8988T (cell line): ENCODE measurements around the gene ATP6V0E1.
A peak's percentile ranks its signal among the peaks of the same experiment; 100 is the strongest.

Experiments
- DNase-seq: peaks from one replicate; pipeline ENCODE4 v3.0.0; 2011

The ATP6V0E1 gene

DNA sequence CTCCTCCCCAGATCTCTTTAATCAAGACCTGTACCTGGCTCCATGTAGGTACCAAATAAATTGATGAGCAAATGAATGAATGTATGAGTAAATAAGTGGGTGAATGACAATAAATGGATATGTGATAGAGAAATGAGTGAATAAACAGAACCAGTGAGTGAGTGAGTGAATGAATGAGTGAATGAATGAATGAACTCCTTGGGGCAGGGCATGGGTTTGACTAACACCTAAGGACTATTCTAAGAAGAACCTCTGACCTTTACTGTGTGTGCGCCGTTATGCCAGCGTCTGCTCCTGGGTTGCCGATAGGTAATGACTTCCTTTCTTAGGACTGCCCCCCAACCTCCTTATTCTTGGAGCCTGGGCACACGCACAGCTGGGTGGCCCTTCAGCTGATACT lies 26.1 kb upstream of the ATP6V0E1 start:
- DNase-seq, result no peak

DNA sequence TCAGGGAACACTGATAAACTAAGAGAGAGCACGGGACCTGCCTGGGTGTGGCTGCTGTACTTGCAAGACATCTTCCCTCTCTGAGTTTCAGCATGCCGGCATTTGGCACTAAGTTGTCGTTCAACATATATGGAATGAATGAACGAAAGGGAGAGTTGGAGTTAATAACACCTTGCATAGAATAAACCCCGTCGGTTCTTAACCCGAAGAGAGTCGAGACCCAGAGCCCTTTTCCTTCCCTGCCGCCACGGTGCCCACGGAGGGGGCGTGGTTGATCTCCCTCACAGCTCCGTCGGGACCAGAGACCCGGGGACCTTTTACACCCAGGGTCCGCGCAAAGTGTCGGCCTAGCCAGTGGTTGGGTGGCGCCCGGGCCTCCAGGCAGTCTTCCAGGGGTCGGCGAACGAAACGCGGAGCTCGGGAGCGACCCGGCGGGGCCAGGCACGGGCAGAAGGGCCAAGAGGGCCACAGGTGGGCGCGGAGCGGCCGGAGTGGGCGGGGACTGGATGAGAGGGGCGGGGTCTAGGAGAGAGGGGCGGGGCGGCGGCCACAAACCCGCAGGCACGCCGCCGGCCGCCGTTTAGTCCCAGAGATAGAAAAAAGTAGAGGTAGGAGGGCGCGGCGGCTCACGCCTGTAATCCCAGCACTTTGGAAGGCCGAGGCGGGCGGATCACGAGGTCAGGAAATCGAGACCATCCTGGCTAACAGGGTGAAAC lies 25.1 kb upstream of the ATP6V0E1 start:
- DNase-seq, result peak; percentile 88

DNA sequence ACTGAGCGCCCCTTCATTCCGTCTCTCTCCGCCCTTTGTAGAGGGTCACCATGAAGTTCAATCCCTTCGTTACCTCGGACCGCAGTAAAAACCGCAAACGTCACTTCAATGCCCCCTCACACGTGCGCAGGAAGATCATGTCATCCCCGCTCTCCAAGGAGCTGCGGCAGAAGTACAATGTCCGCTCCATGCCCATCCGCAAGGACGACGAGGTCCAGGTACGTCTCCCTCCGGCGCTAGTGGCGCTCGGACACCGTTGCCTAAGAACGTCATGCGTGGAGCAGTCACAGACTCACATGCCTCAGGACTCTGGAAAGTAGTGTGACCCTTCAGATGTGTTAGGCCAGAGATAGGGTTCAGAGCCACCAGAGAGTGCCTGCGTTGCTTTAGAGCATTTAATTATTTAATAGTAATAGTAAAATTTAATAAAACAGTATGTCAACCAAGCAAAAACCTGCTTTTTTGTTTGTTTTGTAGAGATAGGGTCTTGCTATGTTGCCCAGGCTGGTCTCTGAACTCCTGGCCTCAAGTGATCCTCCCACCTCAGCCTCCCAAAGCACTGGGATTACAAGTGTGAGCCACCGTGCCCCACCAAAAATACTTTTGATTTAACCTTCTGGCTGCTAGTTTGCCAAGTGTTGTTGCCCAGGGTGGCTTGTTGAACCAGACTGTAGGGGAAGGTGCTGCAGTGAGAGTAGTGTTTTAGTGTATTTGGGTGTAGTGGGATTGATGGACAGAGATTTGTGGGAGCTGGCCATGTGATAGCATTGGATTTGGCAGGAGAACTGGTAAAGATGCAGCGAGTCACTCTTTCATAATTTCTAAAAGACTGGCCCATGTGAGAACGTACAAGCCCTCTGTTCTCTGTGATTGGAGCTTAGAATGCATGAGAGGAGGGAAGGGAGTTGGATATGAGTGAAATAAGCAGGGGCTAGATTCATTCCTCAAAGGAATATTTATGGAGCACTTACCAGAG lies 23.5 kb upstream of the ATP6V0E1 start:
- DNase-seq, result no peak

DNA sequence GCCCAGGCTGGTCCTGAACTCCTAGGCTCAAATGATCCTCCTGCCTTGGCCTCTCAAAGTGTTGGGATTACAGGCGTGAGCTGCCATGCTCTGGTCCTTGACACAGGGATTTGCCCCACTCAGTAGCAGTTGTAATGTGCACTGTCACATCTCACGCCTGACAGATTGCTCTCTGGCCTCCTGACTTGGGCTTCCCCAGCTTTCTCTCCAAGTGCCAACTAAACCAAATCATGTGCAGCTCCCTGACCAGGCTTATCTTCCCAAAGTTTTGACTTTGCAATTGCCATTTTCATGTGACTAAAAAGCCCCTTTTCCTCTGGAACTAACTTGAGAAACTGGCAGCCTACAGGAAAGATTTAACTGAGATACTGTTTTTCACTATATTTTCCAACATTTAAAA lies 13.7 kb upstream of the ATP6V0E1 start:
- DNase-seq, result no peak

DNA sequence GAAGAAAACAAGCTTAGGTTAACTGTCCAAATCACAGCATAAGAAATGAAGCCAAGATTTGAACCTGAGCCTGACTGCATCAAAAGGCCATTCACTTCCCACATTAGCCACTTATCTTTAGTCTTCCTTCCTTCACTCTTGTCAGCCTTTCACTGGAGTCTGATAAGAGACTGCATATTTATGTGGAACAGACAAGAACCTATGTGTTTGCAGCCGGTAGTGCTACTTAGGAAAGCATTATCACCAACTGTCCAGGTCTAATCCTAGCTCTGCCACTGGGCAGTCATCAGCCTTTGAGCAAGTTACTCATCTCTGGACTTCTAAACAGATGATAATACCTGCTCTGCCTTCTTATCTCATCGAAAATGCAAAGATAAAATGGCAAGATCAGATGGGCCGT lies 12.1 kb upstream of the ATP6V0E1 start:
- no peak for DNase-seq

DNA sequence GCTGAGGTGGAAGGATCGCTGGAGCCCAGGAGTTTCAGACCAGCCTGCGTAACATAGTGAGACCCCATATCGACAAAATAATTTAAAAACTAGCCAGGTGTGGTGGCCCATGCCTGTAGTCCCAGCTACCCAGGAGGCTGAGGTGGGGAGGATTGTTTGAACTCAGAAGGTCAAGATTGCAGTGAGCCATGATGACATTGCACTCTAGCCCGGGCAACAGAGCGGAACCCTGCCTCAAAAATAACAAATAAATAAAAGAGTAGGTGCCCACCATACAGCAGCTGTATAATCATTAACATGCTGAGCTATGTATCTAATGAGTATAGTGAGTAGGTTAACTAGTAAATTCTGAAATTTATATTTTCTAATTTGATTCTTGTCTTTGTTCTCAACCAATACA lies 11.0 kb upstream of the ATP6V0E1 start:
- no peak for DNase-seq

DNA sequence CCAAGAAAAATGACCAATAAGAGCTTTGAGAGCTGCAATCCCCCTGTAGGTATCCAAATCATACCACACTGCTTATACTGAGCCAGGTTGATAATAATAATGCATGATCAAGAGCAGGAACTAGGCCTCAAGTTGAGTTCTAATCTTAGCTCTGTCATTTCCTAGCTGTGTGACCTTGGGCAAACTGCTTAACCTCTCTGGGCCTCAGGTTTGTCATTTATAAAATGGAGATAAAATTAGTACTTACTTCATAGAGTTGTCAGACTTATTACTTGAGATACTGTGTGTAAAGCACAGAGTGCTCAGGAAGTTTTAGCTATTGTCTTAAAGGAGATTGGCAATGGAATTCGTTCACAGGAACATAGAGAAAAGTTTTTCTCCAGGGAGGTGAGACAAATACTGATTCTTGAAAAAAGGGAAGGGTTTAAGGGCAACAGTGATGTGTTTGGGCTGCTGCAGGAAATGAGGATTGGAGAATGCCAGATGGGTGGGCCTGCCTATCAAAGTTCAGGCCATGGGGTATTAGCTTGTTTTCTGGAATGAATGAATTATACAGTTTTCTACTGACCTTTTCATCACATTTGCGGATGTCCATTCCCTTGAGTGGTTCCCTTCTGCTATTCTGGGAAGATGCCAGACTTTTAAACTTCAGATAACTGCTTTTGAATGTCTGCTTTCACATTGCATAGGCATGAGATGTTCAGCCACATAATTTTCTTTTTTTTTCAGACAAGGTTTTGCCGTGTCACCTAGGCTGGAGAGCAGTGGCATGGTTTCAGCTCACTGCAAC lies 10.2 kb upstream of the ATP6V0E1 start:
- DNase-seq, result no peak

DNA sequence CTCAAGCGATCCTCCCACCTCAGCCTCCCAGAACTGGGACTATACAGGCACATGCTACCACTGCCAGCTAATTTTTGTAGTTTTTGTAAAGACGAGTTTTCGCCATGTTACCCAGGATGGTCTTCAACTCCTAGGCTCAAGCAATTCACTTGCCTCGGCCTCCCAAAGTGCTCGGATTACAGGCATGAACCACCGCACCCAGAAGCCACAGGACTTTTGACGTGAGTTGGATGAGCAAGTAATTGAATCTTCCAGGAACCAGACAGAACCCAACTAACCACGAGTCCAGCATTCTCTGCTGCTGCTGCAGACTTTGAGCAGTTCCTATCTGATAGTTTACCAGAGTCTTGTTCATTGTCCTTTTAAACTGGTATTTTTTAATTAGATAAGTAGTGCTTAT lies 9.6 kb upstream of the ATP6V0E1 start:
- no peak for DNase-seq

DNA sequence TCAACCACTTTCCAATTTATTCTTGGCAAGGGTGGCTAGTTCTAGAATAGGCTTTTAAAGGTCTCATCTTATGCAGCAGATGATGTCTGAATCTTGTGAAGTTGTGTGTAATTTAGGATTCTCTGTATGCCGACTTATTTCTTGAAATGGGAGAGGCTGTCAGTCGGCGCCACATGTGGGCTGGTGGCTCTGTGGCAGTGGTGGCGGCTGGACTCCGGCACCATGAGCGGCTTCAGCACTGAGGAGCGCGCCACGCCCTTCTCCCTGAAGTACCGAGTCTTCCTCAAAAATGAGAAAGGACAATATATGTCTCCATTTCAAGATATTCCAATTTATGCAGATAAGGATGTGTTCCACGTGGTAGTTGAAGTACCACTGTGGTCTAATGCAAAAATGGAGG lies 8.3 kb upstream of the ATP6V0E1 start:
- DNase-seq, result no peak

DNA sequence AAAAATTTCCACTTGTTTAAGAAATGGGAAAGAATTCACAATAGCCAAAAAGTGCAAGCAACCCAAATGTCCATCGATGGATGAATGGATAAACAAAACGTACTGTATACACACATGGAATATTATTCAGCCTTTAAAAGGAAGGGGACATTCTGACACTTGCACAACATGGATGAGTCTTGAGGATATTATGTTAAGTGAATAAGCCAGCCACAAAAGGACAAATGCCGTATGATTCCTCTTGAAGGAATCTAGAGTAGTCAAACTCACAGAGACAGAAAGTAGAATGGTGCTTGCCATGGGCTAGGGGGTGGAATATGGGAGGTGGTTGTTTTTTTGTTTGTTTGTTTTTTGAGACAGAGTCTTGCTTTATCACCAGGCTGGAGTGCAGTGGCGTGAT lies 3.8 kb upstream of the ATP6V0E1 start:
- no peak for DNase-seq

DNA sequence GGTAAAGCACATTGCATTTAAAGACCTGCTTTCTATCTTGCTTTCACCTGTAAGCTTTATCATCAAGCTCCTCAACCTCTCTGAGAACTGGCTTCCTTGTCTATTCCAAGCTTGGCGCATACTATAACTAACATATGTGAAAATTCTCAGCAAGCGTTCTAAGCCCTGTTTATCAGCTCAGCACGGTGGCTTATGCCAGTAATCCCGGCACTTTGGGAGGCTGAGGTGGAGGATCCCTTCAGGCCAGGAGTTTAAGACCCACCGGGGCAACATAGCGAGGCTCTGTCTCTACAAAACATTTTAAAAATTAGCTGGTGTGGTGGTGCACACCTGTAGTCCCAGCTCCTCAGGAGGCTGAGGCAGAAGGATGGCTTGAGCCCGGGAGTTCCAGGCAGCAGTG lies 1.6 kb upstream of the ATP6V0E1 start:
- no peak for DNase-seq

DNA sequence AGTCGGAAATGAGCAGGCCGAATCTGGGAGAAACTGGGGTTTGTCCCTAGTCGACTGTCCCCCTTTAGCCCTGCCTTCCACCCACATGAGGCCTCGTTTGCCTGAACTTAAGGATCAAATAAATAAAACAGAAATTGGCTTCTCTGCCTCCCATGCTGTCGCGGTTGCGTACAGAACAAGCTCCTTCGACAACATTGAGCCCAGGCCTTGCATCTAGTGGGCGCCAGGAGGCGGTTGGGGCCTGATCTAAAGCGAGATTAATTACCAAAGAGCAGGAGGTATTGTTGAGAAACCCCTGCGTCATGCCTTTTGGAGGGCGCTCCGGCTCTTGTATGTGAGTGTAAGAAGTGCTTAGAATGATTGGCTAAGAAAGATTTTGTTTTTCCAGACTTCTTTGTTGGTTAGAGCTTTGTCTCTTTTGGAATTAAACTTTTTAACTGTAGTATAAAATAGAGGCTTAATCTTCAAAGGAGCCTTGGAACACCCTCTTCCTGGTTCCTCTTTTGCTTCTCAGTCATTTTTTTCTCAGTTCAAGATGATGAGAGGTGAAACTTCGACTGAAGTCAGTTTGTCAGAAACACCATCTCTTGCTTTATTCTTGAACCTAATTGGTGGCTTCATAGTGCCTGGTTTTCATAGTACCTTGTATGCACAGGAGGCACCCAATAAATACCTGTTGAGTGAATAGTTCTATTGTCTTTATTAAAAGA lies 828 bp downstream of the ATP6V0E1 start:
- peak; percentile 43 for DNase-seq

DNA sequence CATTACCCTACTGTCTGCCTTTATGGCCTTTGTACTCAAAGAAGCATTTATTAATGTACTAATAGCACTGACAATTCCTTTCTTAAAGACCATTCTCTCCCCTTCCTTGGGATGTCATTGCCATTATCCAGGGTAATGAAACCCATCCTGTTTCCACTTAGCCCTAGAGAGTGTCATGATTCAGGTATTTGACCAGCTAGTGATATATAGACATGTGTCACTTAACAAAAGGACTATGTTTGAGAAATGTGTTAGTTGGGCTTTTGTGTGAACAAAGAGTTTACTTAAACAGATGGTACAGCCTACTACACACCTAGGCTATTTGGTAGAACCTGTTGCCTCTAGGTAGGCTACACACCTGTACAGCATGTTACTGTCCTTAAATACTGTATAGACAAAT lies 2.0 kb downstream of the ATP6V0E1 start:
- no peak for DNase-seq

DNA sequence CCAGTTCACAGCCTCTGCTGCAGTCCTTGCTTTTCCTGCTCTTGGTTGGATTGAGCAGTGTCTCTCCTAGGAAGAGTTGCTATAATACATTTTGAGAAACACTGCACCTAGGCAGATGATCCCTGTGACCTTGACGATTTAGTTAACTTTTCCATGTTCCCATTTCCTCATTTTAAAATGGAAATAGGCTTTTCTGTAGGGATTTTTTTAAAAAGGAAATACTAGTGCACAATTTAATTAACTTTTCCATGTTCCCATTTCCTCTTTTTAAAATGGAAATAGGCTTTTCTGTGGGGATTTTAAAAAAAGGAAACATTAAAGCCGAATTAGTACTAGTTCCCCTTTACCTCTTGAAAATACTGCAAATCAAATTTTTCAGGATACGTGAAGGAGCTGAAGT lies 4.7 kb downstream of the ATP6V0E1 start:
- DNase-seq, result no peak

DNA sequence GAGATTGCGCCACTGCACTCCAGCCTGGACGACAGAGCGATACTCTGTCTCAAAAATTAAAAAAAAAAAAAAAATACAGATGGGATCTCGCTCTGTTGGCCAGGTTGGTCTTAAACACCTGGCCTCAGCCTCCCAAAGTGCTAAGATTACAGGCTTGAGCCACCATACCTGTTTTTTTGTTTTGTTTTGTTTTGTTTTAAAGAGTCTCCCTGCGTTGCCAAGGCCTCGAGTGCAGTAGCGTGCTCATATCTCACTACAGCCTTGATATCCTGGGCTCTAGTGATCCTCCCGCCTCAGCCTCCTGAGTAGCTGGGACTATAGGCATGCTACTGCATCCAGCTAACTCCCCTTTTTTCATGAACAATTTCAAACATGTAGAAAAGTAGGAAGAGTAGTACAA lies 7.2 kb downstream of the ATP6V0E1 start:
- DNase-seq, result no peak

DNA sequence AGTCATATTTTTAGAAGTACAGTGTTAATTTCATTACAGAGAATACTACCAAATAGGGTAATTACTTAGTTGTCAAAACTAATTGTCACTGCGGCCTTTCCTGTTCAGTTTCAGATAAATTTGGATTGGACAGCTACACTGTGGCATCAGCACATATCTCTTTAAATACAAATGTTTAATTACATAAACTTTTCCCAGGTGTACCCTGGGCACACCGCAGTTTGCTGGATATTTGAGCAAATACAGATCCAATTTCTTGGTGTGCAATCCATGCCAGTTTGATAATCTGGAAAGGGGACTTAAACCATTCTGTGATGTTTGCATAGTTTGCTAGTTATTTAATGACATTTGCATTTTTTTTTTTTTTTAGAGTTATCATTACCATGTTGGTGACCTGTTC lies 10.8 kb downstream of the ATP6V0E1 start:
- no peak for DNase-seq

DNA sequence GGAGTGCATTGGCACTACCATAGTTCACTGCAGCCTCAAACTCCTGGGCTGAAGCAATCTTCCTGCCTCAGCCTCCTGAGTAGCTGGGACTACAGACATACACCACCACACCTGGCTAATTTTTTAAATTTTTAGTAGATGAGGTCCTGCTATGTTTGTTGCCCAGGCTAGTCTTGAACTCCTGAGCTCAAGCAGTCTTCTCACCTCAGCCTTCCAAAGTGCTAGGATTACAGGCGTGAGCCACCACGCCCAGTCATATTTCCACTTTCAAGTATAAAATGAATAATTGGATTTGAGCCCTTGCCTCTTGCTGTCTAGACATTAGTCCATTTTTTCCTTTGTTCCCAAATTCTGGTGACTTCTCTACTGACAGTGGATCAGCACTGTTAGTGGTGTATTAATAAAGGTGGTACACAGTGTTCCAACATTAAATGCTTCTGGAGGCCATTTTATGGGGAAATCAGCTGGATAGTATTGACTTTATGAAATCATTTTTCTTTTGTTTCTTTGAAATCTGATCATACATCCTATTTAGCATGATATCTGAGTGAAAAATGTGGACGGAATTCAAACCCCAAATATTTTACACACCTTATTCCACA lies 15.9 kb downstream of the ATP6V0E1 start:
- DNase-seq, result no peak

DNA sequence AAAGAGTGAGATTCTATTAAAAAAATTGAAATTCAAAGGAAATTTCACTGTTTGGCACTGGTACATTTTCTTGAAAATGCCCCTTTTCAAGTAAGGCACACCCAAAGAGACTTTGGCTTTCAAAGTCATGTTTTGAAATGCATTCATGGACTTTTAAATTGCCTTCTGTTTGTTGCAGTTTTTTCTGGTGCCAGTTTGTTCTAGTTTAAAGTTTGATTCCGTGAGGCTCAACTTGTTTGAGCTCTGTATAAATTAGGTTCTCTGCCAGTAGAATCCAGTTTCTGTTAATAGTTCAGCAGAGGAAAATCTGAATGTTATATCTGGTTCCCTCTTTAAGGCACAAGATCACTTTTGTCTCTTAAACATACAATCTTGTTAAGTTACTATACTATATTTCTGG lies 16.4 kb downstream of the ATP6V0E1 start:
- no peak for DNase-seq

DNA sequence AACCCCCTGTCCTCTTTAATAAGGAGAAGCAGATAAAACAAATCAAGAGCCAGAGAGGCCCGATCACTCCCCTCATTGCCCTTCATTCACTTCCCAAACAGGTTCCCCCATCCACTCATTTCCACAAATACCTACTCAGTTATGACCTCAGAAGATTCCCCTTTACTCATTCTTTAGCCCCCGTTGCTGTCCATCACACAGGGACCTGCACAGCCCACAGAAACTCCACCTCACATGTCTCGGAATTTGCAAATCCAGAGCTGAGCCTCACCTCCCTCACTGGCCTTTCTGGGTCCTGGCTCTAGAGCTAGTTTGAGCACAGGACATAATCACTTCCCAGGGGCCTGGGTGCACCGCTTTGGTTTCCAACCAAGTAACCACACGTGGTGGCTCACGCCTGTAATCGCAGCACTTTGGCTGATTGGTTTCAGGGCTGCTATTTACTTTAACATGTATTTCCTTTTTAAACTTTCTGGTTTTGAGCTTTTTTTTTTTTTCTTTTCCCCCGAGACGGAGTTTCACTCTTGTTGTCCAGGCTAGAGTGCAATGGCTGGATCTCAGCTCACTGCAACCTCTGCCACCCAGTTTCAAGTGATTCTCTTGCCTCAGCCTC lies 17.8 kb downstream of the ATP6V0E1 start:
- DNase-seq, result no peak

DNA sequence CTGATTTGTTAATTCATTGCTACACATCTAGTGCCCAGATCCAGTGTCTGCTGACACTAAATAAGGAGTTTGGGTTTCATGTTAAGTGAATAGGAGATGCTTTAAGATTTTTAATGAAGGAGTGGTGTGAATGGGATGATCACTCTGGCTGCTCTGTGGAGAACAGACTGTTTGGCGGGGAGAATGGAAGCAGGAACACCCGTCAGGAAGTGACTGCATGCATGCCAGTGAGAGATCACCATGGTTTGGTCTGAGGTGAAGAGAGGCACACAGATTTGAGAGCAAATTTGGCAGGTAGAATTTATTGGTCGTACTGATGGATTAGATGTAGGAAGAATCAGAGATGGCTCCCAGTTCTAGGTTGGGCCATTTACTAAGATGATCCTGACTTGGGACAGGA lies 19.8 kb downstream of the ATP6V0E1 start:
- no peak for DNase-seq

DNA sequence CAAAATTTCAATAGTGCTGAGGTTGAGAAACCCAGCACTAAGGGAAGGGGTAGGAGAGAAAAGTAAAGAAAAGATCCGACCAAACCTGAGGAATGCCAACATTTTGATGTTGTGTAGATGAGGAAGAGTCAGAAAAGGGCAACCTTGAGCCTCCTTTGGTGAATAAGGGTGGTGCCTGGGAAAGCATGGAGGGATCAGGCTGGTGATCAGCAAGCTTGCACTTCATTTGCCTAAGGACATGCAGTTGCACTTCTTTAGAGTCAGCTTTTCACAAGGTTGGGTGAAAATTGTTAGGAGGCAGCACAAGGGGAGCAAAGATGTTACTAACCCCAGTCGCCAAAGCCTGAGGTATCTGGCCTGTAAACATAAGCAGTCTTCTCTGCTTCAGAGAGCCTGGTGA lies 20.4 kb downstream of the ATP6V0E1 start:
- DNase-seq, result no peak

DNA sequence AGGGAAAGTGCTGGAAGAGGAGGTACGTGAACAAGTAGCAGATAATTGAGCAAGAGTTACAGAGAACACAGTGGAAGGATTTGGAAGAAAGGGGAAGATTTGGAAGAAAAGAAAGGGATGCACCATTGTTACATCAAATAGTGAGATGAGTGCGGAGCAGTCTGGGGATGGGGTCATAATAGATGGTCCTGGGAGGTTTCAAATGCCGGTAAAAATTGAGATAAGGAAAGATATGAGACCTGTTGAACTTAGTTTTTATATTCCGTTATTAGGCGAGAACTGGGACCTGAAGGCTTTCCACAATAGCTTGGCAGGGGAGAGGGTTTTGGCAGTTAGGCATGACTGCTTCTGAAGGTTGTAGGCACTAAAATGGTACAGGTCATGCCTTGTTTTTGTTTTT lies 20.9 kb downstream of the ATP6V0E1 start:
- DNase-seq, result no peak
